OCI-LY3 (cell line): ENCODE measurements around the gene ZNF561.

ENCODE experiments used
- EZH2phosphoT487 ChIP-seq: fragments of 200-600 bp; shearing (Covaris generic); IDR thresholded peaks from 2 replicates; pipeline ENCODE4 v1.6.1; 2018; ENCODE audit warnings: antibody characterized with exemption, mixed run types, low read depth
- TF ChIP-seq, protein P1 (sequence below): fragments of 200-600, 300-600 bp; sonication (generic); IDR thresholded peaks from 2 replicates; pipeline ENCODE4 v1.5.1; 2014; ENCODE audit warnings: antibody characterized with exemption, low read length, low read depth

DNA sequence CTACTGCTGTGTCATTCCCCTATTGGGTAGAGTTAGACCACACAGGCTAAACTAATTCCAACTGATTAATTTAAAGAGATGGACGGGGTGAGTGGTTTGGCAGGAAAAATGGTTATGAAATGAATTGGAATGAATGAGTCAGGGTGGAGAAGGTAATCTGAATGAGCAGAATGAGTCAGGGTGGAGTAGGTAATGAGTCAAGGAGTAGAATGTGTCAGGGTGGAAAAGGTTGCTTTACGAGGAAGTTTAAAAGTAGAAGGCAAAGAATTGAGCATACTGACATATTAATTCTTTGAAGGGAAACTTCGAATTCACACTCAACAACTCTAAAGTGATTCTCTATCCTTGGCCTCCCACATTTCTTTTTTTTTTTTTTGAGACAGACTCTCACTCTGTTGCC lies 24.0 kb downstream of the ZNF561 start:
- TF ChIP-seq, protein P1, sequence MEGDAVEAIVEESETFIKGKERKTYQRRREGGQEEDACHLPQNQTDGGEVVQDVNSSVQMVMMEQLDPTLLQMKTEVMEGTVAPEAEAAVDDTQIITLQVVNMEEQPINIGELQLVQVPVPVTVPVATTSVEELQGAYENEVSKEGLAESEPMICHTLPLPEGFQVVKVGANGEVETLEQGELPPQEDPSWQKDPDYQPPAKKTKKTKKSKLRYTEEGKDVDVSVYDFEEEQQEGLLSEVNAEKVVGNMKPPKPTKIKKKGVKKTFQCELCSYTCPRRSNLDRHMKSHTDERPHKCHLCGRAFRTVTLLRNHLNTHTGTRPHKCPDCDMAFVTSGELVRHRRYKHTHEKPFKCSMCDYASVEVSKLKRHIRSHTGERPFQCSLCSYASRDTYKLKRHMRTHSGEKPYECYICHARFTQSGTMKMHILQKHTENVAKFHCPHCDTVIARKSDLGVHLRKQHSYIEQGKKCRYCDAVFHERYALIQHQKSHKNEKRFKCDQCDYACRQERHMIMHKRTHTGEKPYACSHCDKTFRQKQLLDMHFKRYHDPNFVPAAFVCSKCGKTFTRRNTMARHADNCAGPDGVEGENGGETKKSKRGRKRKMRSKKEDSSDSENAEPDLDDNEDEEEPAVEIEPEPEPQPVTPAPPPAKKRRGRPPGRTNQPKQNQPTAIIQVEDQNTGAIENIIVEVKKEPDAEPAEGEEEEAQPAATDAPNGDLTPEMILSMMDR, result no peak
- TF ChIP-seq EZH2phosphoT487, result no peak
